ENCODE data around the gene GSX2.

The GSX2 gene

DNA sequence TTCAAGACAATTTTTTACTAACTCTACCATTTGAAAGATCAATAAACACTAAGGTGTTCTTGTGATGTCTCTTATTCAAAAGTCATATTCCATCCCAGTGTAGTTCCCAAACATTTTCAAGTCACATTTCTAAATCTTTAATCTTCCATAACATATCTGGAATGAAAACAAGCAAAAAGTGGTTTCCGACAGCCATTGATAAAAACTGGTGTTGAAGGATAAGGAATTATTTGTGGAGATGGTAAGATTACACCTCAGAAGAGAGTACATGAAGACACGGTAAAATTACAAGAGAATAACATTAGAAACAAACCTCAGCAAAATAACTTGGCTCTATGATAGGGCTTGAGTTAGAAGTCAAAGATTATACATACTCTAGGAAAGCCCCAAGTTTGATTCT is 39.8 kb upstream of the GSX2 start:
- no peak for DNase-seq (ENCODE audit: low read depth)
- H3K4me3 ChIP-seq (ENCODE audit: low read depth, low read length), result no peak overlapping the region
- TF ChIP-seq CTCF (IDR thresholded peaks at IDR 0.05; ENCODE audit: control insufficient read depth, extremely low read depth, insufficient read depth), result no peak

DNA sequence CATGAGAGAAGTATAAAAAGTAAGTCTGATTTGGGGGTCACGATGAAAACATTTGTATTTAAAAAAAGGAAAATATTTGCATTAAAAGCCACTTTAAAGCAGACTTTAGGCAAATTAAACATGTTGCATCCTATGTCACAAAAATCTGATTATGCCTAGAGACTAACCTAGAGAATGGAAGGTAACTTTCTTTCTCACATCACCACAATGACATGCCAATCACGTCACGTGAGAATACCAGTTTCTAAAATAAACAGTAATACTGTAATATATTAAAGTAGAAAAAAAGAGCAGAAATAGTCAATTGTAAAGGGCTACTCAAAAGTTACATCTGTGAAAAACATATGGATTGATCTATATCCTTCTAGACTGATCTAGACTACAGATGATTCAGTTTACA is 38.9 kb upstream of the GSX2 start:
- no peak for DNase-seq (ENCODE audit: low read depth)
- TF ChIP-seq CTCF (IDR thresholded peaks at IDR 0.05; ENCODE audit: control insufficient read depth, extremely low read depth, insufficient read depth), result no peak
- no peak overlapping the region for H3K4me3 ChIP-seq (ENCODE audit: low read depth, low read length)

- H3K4me3 ChIP-seq (ENCODE audit: low read depth, low read length), result no peak overlapping the region
- no peak for DNase-seq (ENCODE audit: low read depth)
- no peak for TF ChIP-seq CTCF (IDR thresholded peaks at IDR 0.05; ENCODE audit: control insufficient read depth, extremely low read depth, insufficient read depth)
These were observed 38.1 kb upstream of the GSX2 start for GRCh38 chr4:54061873-54062272.

DNA sequence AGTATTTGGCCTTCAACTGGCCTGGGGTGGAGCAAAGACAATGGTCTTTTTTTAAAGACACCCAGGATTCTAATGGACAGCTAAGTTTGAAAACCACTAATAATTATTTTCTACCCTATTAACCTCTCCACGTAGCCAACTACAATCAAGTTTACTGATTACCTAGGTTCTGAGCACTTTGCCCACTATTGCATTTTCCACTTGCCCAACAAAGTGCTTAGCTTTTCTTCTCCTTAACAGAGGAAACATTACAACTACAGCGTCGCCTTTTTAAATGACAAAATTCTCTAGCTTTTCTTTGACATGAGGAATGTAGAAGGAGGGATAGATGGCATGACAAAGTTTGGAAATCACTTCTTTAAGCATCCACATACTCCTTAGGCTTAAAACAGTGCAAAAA is 37.6 kb upstream of the GSX2 start:
- no peak for TF ChIP-seq CTCF (IDR thresholded peaks at IDR 0.05; ENCODE audit: control insufficient read depth, extremely low read depth, insufficient read depth)
- H3K4me3 ChIP-seq (ENCODE audit: low read depth, low read length), result no peak overlapping the region; the same call in 1 of the 2 replicates

GRCh38 chr4:54063229-54063628 is 36.7 kb upstream of the GSX2 start:
- DNase-seq (ENCODE audit: low read depth), result no peak
- H3K4me3 ChIP-seq (ENCODE audit: low read depth, low read length), result peak overlapping the region; percentile 64
- no peak for TF ChIP-seq CTCF (IDR thresholded peaks at IDR 0.05; ENCODE audit: control insufficient read depth, extremely low read depth, insufficient read depth)

More for the DNA sequence above, 37.6 kb upstream of the GSX2 start:
- no peak for DNase-seq (ENCODE audit: low read depth)

DNA sequence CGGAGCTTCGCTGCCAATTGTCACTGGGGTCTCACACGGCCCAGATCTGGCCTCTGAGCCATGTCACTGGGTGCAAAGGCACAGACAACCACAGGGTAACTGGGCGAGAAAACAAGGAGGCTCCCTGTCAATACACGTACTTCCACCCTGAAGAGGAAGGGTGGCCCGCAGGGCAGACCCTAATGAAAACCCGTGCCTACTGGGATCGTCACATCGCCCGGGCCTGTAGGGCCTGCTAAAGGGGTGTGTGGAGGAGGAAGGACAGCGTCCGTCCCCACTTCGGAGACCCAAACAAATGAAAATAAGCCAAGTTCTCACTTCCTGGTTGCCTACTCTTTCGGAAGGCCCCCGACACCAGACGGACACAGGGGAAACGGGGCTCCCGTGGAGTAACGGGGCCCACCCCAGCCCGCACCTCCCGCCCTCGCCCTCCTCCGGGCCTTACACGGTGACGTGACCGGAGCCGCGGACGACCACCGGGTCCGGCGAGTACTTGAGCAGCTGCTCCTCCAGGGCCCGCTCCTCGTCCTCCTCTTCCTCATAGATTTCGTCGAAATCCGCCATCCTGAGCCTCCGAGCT is 36.1 kb upstream of the GSX2 start:
- no peak for TF ChIP-seq CTCF (IDR thresholded peaks at IDR 0.05; ENCODE audit: control insufficient read depth, extremely low read depth, insufficient read depth)
- no peak for DNase-seq (ENCODE audit: low read depth)
- H3K4me3 ChIP-seq (ENCODE audit: low read depth, low read length), result peak overlapping the region; percentile 64
